K562 (cell line): ENCODE results near the gene GEMIN5. TPM values are rescaled to one million over a fixed set of nuclear protein-coding genes. Genes with fewer than 3 reads are reported as not detected.

Source experiments
- BRF1 ChIP-seq: IDR thresholded peaks from 3 replicates; pipeline ENCODE4 v1.6.1; 2011; ENCODE audit warnings: borderline replicate concordance, mild to moderate bottlenecking; ENCODE audit not compliant: insufficient read length; ENCODE audit errors: extremely low read depth
- HCFC1 ChIP-seq: IDR thresholded peaks from 2 replicates; pipeline ENCODE4 v1.6.1; 2012; ENCODE audit warnings: low read depth, low read length, improper control_type of control experiment
- HNRNPL ChIP-seq: fragments of 200-400 bp; formaldehyde crosslinking; IDR thresholded peaks from 2 replicates; pipeline ENCODE4 v1.6.1; 2017; ENCODE audit warnings: low read depth, mild to moderate bottlenecking, low read length
- MAFG ChIP-seq: fragments of 450-650 bp; conservative IDR thresholded peaks from 2 replicates; pipeline ENCODE4 v1.6.1; 2016; ENCODE audit warnings: missing genetic modification characterization, missing compliant biosample characterization
- MTA3 ChIP-seq: fragments of 450-650 bp; formaldehyde crosslinking; IDR thresholded peaks from 2 replicates; pipeline ENCODE4 v1.6.1; 2017; ENCODE audit warnings: mild to moderate bottlenecking, borderline replicate concordance
- NCOA6 ChIP-seq: fragments of 450-650 bp; IDR thresholded peaks from 2 replicates; pipeline ENCODE4 v1.6.1; 2017; ENCODE audit warnings: mild to moderate bottlenecking
- NR2C1 ChIP-seq, 2 experiments: fragments of 450-650 bp; IDR thresholded peaks; 2 replicates each; pipeline ENCODE4 v1.6.1; 2017; ENCODE audit warnings: mild to moderate bottlenecking in 2 of 2, antibody characterized with exemption in 1 of 2, inconsistent platforms in 1 of 2, missing compliant biosample characterization in 1 of 2, missing genetic modification characterization in 1 of 2
- POLR2B ChIP-seq: fragments of 450-650 bp; IDR thresholded peaks from 2 replicates; pipeline ENCODE4 v1.6.1; 2018; ENCODE audit warnings: low read depth; ENCODE audit not compliant: partially characterized antibody
- RAD21 ChIP-seq, 2 experiments: fragments of 250-450 bp in 1 of 2; fragments of 450-650 bp in 1 of 2; sonication (Bioruptor Pico) in 1 of 2; formaldehyde crosslinking in 1 of 2; IDR thresholded peaks in 1 of 2; conservative IDR thresholded peaks in 1 of 2; 2 replicates each; pipeline versions ENCODE4 v1.4.0 to v1.8.0; 2020 to 2022; ENCODE audit warnings: mild to moderate bottlenecking in 2 of 2, moderate library complexity in 1 of 2
- RBM14 ChIP-seq: fragments of 200-400 bp; formaldehyde crosslinking; IDR thresholded peaks from 2 replicates; pipeline ENCODE4 v1.6.1; 2018; ENCODE audit warnings: low read depth, mild to moderate bottlenecking, low read length, moderate library complexity, borderline replicate concordance; ENCODE audit not compliant: insufficient read depth
- SRF ChIP-seq, 2 experiments: fragments of 250-450, 450-650 bp in 1 of 2; sonication (Bioruptor Pico) in 1 of 2; sonication (generic) in 1 of 2; formaldehyde crosslinking; IDR thresholded peaks; 2 replicates each; pipeline versions ENCODE4 v1.5.0 to v1.5.1; 2020 to 2022; ENCODE audit warnings: mild to moderate bottlenecking in 1 of 2, missing genetic modification reagents in 1 of 2
- TBL1XR1 ChIP-seq, 2 experiments: IDR thresholded peaks; 2 replicates each; pipeline ENCODE4 v1.6.1; 2012; ENCODE audit warnings: improper control_type of control experiment in 2 of 2, low read length in 2 of 2, mild to moderate bottlenecking in 1 of 2
- ZBTB7A ChIP-seq: IDR thresholded peaks from 2 replicates; pipeline ENCODE4 v1.6.1; 2011; ENCODE audit warnings: low read depth, mild to moderate bottlenecking, low read length, moderate library complexity, borderline replicate concordance; ENCODE audit not compliant: control insufficient read depth
- ZNF707 ChIP-seq: fragments of 250-450 bp; sonication (Bioruptor Pico); conservative IDR thresholded peaks from 2 replicates; pipeline ENCODE4 v1.8.0; 2022; ENCODE audit warnings: inconsistent platforms, mild to moderate bottlenecking, moderate library complexity
- polyA plus RNA-seq, 8 experiments: library from polyadenylated mRNA; depleted of rRNA in 4 of 8; stranded (reverse) in 5 of 8; unstranded in 3 of 8; fragments of >200 nt; fragmentation: Nextera tagmentation in 2 of 8; fragmentation: Illumina TruSeq in 1 of 8; extraction: Ambion mirVana in 2 of 8; extraction: Trizol in 1 of 8; gene quantifications; 2 replicates each; pipeline versions ENCODE4 v1.2.1 to v1.2.3, GENCODE V29; 2011 to 2014; ENCODE audit warnings: inconsistent platforms in 1 of 8, missing spikeins in 1 of 8
- total RNA-seq, 7 experiments: library from RNA; depleted of rRNA in 6 of 7; stranded (reverse); fragments of >200 nt in 6 of 7; fragmentation: Illumina TruSeq in 2 of 7; extraction: Trizol in 2 of 7; gene quantifications; 2 replicates each; pipeline versions ENCODE4 v1.2.1 to v1.2.3, GENCODE V29; 2011 to 2021; ENCODE audit warnings: low replicate concordance in 1 of 7
- TF ChIP-seq, protein P1 (sequence below): sonication (generic); formaldehyde crosslinking; IDR thresholded peaks from 2 replicates; pipeline ENCODE4 v1.8.0; 2022; ENCODE audit warnings: mild to moderate bottlenecking, missing genetic modification reagents
- TF ChIP-seq, protein P2 (sequence below), 3 experiments: fragments of 200-800 bp in 1 of 3; fragments of 250-450 bp in 1 of 3; fragments of 450-650 bp in 1 of 3; sonication (Bioruptor Pico) in 1 of 3; sonication (Bioruptor generic) in 1 of 3; formaldehyde crosslinking in 1 of 3; IDR thresholded peaks; 2 replicates each; pipeline versions ENCODE4 v1.6.1 to v1.8.0; 2016 to 2022; ENCODE audit warnings: mild to moderate bottlenecking in 2 of 3, missing genetic modification characterization in 2 of 3, missing compliant biosample characterization in 1 of 3, moderate library complexity in 1 of 3
- TF ChIP-seq, protein P3 (sequence below): fragments of 450-650 bp; IDR thresholded peaks from 2 replicates; pipeline ENCODE4 v1.6.1; 2017; ENCODE audit warnings: antibody characterized with exemption
- TF ChIP-seq, protein P4 (sequence below): fragments of 450-650 bp; IDR thresholded peaks from 2 replicates; pipeline ENCODE4 v1.6.1; 2016; ENCODE audit warnings: antibody characterized with exemption

Gene GEMIN5
- total and polyA plus RNA-seq, 9 of the 15 experiments (the other 6 are each of a cell fraction or from before 2014, with no cell fraction given), result 10.3 to 48.2 (median 34.7) TPM

DNA sequence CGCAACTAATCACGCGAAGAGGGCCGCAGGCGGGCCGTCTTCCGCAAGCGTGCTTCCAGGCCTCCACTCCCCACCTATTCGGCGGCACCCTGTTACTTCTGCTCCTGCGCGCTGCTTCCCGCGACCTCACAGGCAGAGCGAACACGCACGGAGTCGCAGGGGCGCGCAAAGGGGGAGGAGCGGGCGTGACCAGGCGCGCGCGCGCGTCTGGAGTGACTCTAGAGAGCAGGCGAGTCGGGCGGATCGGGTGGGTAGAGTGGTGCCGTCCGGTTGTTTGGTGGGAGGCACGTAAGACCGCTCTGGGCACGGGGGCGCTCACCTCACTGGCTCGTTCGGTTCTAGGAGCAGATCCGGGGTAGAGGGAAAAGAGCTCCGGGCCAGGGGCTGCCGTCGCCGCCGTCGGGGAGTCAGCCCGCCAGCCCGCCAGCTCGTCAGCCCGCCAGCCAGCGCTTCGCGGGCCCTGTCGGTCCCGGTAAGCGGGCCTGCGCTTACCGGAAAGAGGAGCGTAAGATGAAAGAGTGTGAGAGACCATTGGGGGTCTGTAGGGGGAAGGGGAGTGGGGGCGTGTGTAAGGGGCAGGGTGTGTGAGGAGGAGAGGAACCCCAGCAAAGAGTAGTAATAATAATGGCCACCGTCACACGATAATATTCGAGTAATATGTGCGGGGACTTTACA, 79.6 kb downstream of the GEMIN5 start, which contains the start of gene CNOT8 (continued):
- TF ChIP-seq, protein P1, sequence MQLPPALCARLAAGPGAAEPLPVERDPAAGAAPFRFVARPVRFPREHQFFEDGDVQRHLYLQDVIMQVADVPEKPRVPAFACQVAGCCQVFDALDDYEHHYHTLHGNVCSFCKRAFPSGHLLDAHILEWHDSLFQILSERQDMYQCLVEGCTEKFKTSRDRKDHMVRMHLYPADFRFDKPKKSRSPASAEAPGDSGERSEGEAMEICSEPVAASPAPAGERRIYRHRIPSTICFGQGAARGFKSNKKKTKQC (CRISPR knock-in tag), result no peak
- TF ChIP-seq, protein P2, sequence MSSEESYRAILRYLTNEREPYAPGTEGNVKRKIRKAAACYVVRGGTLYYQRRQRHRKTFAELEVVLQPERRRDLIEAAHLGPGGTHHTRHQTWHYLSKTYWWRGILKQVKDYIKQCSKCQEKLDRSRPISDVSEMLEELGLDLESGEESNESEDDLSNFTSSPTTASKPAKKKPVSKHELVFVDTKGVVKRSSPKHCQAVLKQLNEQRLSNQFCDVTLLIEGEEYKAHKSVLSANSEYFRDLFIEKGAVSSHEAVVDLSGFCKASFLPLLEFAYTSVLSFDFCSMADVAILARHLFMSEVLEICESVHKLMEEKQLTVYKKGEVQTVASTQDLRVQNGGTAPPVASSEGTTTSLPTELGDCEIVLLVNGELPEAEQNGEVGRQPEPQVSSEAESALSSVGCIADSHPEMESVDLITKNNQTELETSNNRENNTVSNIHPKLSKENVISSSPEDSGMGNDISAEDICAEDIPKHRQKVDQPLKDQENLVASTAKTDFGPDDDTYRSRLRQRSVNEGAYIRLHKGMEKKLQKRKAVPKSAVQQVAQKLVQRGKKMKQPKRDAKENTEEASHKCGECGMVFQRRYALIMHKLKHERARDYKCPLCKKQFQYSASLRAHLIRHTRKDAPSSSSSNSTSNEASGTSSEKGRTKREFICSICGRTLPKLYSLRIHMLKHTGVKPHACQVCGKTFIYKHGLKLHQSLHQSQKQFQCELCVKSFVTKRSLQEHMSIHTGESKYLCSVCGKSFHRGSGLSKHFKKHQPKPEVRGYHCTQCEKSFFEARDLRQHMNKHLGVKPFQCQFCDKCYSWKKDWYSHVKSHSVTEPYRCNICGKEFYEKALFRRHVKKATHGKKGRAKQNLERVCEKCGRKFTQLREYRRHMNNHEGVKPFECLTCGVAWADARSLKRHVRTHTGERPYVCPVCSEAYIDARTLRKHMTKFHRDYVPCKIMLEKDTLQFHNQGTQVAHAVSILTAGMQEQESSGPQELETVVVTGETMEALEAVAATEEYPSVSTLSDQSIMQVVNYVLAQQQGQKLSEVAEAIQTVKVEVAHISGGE (CRISPR knock-in tag; IDR thresholded peaks at IDR 0.05), result peak in 2 of 3 experiments; percentile 39 to 66; a peak in 1 of 6 replicates
- TF ChIP-seq RBM14, result 0 out of 2 replicates have a peak, but pooled peaks have one; percentile 70
- TF ChIP-seq NCOA6, result peak; percentile 55; the same call in 1 of the 2 replicates
- peak in 1 of 2 experiments; percentile 9; a peak in 1 of 4 replicates for TF ChIP-seq RAD21 (CRISPR knock-in tag; conservative IDR thresholded peaks at IDR 0.05 in 1 of 2, IDR thresholded peaks at IDR 0.05 in 1 of 2)
- TF ChIP-seq TBL1XR1 (IDR thresholded peaks at IDR 0.05; ENCODE audit: low read length in 2 of 2), result peak in 1 of 2 experiments; percentile 26; a peak in 1 of 4 replicates
- TF ChIP-seq MAFG, result no peak
- TF ChIP-seq MTA3, result peak; percentile 43
- TF ChIP-seq POLR2B, result peak; percentile 88
- 0 out of 4 replicates have a peak, but pooled peaks of 1 of the 2 experiments have one; percentile 38 for TF ChIP-seq SRF (CRISPR knock-in tag; IDR thresholded peaks at IDR 0.05)
- peak; percentile 75; the same call in 1 of the 2 replicates for TF ChIP-seq ZBTB7A
- no peak for TF ChIP-seq BRF1
- 0 out of 2 replicates have a peak, but pooled peaks have one; percentile 37 for TF ChIP-seq HNRNPL
- peak; percentile 93 for TF ChIP-seq NR2C1 (IDR thresholded peaks at IDR 0.05)
- peak; percentile 95 for TF ChIP-seq NR2C1 (tag; IDR thresholded peaks at IDR 0.05)
- TF ChIP-seq ZNF707 (CRISPR knock-in tag), result 0 out of 2 replicates have a peak, but pooled peaks have one; percentile 29
- TF ChIP-seq, protein P3, sequence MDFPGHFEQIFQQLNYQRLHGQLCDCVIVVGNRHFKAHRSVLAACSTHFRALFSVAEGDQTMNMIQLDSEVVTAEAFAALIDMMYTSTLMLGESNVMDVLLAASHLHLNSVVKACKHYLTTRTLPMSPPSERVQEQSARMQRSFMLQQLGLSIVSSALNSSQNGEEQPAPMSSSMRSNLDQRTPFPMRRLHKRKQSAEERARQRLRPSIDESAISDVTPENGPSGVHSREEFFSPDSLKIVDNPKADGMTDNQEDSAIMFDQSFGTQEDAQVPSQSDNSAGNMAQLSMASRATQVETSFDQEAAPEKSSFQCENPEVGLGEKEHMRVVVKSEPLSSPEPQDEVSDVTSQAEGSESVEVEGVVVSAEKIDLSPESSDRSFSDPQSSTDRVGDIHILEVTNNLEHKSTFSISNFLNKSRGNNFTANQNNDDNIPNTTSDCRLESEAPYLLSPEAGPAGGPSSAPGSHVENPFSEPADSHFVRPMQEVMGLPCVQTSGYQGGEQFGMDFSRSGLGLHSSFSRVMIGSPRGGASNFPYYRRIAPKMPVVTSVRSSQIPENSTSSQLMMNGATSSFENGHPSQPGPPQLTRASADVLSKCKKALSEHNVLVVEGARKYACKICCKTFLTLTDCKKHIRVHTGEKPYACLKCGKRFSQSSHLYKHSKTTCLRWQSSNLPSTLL, result no peak
- TF ChIP-seq, protein P4, sequence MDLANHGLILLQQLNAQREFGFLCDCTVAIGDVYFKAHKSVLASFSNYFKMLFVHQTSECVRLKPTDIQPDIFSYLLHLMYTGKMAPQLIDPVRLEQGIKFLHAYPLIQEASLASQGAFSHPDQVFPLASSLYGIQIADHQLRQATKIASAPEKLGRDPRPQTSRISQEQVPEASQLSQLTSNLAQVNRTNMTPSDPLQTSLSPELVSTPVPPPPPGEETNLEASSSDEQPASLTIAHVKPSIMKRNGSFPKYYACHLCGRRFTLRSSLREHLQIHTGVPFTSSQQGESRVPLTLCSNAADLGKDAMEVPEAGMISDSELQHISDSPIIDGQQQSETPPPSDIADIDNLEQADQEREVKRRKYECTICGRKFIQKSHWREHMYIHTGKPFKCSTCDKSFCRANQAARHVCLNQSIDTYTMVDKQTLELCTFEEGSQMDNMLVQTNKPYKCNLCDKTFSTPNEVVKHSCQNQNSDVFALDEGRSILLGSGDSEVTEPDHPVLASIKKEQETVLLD, result peak; percentile 92
- peak; percentile 71 for TF ChIP-seq HCFC1
